Esophagus squamous epithelium (tissue), 4 donors: ENCODE measurements around the gene ACSS2.

Source experiments
- POLR2A ChIP-seq, 4 donors: fragments of 450-650 bp; IDR thresholded peaks; one replicate each; pipeline ENCODE4 v1.6.1; 2017; ENCODE audit warnings: antibody characterized with exemption in 4 of 4, mild to moderate bottlenecking in 4 of 4, moderate library complexity in 3 of 4
- TF ChIP-seq, protein P1 (sequence below), 6 experiments: fragments of 450-650 bp in 4 of 6; fragments of 200-600 bp in 2 of 6; sonication (generic) in 2 of 6; IDR thresholded peaks; one replicate each; pipeline ENCODE4 v1.5.1; 2016 to 2019; ENCODE audit warnings: antibody characterized with exemption in 6 of 6, mild to moderate bottlenecking in 4 of 6, moderate library complexity in 4 of 6

DNA sequence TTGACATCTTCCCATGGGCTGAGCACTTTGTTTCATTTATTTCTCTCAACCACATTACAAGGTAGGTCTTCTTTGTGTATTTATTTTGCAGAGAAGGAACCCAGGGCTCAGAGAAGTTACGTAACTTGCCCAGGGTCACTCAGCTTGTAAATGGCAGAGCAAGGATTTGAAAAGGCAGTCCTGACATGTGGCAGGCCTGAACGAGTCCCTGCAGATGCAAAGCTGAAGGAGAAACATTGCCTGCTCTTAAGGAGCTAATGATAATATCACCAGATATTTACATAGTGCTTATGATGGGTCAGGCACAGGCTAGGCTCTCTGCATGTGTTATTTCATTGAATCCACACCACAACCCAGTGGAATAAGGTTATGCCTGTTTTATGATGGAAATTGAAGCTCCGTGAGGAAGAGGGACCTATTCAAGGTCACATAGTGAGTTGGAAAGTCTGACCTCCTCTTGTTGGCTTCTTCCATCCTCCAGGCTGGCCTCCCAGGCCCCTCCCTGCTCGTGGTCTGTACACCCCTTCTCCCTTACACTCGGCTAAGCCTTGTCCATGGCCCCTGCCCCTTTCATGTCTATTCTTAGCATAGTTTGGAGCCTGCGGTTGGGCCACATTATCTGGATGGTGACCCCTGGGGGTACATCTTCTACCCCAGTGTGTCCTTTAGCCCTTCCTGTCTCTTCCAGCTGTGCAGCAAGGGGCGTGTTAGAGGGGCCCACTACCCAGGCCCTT lies 91.8 kb downstream of the ACSS2 start:
- no peak for TF ChIP-seq POLR2A (IDR thresholded peaks at IDR 0.05)
- TF ChIP-seq, protein P1, sequence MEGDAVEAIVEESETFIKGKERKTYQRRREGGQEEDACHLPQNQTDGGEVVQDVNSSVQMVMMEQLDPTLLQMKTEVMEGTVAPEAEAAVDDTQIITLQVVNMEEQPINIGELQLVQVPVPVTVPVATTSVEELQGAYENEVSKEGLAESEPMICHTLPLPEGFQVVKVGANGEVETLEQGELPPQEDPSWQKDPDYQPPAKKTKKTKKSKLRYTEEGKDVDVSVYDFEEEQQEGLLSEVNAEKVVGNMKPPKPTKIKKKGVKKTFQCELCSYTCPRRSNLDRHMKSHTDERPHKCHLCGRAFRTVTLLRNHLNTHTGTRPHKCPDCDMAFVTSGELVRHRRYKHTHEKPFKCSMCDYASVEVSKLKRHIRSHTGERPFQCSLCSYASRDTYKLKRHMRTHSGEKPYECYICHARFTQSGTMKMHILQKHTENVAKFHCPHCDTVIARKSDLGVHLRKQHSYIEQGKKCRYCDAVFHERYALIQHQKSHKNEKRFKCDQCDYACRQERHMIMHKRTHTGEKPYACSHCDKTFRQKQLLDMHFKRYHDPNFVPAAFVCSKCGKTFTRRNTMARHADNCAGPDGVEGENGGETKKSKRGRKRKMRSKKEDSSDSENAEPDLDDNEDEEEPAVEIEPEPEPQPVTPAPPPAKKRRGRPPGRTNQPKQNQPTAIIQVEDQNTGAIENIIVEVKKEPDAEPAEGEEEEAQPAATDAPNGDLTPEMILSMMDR (IDR thresholded peaks at IDR 0.05): no peak
